COR-L47 (cell line): ENCODE results near the gene METAP2.

ENCODE experiments used
- DNase-seq: peaks from one replicate; lab custom pipeline; 2025; lab: John Stamatoyannopoulos, UW

The METAP2 gene

GRCh38 chr12:95513599-95513998, 39.6 kb downstream of the METAP2 start:
- no peak for DNase-seq

DNA sequence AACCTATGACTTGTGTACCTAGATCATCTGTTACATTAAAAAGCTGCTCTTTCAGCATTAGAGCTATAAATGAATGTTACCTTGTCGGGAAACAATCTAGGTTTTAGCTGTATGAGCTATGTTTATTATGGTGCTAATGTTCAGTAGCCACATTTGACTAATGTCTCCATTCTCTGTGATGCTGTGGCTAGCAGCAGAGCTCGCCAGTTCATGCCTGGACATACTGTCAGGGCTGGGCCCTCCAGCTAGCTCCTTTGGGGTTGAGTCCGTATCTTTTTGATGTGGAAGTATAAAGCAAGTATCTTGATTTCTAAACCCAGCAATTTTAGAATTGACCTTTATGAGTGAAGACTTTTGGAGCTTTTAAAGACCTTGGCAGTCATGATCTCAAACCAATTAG, 41.2 kb downstream of the METAP2 start:
- no peak for DNase-seq

GRCh38 chr12:95516757-95517156, 42.8 kb downstream of the METAP2 start:
- DNase-seq: no peak

DNA sequence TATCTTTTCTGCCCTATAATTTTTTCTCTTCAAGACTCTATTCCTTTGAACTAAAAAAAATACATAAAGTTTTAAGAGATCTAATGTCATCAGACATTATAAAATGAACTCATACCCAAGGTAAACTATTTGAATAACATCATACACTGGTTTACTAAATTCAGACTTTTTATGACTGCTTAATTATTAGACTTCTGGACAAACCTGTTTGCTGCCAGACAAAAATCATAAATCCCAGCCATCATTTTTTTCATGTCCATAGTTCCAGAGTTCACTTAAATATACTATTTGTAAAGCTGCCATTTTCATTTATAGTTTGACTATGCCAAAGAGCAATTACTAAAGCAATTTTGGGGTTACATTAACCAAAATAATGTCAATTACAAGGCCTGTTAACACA, 43.3 kb downstream of the METAP2 start:
- DNase-seq: no peak

DNA sequence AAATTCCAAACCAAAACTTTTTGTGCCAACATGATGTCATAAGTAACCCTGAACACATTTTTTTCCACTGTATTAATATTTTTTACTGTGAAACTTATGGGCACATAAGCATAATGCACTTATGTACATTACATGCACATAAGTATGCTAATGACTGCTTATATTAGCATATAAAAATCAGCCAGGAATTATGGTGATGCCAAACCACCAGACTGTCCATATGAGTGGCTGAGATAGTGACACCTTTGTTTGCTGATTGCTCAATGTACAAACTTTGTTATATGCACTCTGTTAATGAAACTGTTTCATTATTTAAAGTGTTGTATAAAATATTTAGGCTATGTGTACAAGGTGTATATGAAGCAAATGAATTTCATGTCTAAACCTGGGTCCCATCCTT, 45.0 kb downstream of the METAP2 start:
- DNase-seq: no peak

- no peak for DNase-seq
Observed at GRCh38 chr12:95520816-95521215, 46.9 kb downstream of the METAP2 start.

DNA sequence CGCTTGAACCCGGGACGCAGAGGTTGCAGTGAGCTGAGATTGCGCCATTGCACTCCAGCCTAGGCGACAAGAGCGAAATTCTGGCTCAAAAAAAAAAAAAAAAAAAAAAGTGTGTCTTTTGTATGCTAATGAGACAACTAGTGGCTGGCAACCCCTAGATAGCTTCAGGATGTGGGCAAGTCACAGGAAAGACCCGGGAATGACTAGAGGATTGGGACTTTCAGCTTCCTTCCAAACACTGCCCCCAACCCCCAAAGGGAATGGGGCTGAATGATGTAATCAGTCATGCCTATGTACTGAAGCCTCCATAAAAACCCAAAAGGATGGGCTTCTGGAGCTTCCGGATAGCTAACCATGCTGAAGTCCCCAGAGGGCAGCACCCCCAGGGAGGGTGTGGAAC, 48.7 kb downstream of the METAP2 start:
- DNase-seq: no peak

DNA sequence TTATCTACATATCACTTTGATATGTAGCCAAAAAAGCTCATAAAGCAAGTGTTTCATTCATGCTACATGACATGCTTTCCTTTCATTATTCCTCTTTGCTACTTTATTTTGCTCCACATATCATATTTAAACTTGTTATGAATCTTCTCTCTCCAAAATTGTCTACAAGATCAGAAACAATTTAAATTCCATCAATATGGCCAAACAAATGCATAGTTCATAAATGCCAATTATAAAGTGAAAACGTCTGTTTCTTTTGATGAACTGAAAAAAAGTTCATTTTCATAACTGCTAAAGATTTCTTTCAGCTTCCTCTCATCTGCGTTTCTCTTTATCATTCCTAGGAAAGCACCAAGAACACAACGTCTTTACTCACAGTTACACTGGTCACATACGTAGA, 54.5 kb downstream of the METAP2 start:
- no peak for DNase-seq

- DNase-seq: no peak
Observed at GRCh38 chr12:95529693-95530225, 55.8 kb downstream of the METAP2 start.

- no peak for DNase-seq
Observed at GRCh38 chr12:95532851-95533250, 58.9 kb downstream of the METAP2 start.

DNA sequence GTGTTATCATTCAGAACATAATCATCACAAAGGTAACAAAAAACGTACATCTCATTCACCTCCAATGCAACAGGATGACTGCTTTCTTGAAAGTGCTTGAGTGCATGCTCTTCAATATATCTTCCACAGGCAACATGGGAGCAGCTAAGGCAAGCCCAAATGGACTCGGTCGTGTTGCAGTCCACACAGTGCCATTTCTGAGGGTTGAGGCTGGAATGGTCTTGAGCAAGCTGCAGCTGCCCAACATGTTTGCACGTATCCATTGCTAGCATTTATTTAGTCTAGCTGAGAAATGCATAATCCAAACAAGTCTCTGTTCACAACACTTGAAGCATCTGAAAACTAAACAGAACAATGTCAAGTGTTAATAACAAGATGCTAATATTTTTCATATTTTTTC, 60.0 kb downstream of the METAP2 start:
- no peak for DNase-seq

GRCh38 chr12:95538006-95538405, 64.1 kb downstream of the METAP2 start:
- DNase-seq: no peak

- no peak for DNase-seq
Observed at GRCh38 chr12:95538656-95539055, 64.7 kb downstream of the METAP2 start.

GRCh38 chr12:95541436-95541835, 67.5 kb downstream of the METAP2 start:
- no peak for DNase-seq

DNA sequence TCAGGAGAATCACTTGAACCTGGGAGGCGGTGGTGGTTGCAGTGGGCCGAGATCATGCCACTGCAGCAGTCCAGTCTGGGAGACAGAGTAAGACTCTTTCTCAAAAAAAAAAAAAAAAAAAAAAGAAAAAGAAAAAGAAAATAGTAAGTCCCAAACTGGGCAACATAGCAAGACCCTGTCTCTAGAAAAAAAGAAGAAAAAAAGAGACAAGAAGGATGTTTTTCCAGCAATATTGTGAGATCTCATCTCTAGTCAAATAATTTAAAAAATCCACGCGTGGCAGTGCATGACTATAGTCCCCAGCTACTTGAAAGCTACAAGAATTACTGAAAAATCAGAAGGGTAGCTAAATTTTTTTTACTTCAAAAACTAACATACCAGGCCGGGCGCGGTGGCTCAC, 69.4 kb downstream of the METAP2 start:
- DNase-seq: no peak

DNA sequence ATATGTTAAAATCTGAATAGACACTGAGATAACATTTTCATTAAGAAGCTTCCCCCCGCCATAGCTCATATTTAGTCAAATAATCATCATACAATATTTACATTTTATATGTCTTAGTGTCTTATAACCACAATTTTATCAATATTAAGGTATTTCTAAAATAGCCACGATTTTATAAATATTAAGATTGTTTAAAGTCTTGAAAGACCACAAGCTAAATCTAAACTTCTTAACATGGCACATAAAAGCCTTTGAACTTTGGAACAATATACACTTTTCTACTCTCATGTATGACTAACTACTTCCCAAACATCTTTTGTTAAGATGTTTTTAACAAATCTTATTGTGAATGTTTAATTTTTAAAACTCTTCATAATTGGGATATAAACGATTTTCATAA, 70.8 kb downstream of the METAP2 start:
- no peak for DNase-seq

DNA sequence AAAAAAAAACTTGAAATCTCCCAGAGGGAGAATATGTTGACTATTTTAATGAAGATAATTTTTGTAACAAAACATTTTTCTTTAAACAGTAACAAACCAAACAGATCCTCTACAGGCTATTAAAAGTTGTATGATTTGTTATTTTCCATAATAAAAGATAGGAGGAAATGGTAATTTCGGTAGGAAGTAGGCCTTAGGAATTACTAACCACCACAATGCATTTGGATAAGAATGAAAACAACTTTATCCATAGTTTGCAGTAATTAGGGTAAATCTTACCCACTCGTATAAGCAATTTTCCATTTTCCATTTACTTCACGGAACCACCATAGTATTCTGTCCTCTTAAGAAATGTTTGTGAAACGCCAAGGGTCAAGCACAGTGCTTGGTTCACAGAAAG, 71.4 kb downstream of the METAP2 start:
- no peak for DNase-seq

GRCh38 chr12:95545731-95546490, 72.0 kb downstream of the METAP2 start:
- DNase-seq: peak; percentile 82

- no peak for DNase-seq
Observed at GRCh38 chr12:95546491-95546813, 72.5 kb downstream of the METAP2 start.

DNA sequence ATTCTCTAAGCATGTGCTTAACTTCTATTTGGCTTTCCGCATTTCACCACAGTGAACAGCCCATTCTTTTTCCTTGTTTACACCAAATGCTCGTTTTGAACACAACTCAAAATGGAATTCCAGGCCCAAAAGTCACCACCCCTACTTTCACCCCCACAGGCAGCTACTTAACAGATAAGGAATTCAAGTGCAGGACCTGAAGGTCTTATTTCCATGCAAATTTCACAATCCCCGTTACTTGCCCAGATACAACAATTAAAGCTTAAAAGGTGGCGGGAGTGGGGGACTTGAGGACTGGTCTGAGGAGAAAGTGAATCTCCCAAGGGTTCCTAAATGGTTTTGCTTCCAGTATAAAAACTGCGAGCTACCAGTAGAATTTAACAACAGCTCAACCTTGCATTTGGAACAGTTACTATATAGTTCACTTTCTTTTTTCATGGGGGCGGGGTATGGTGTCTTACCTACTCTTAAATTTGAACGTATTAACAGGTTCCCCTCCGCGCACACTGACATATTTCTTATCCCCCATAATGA, 73.6 kb downstream of the METAP2 start:
- DNase-seq: no peak

DNA sequence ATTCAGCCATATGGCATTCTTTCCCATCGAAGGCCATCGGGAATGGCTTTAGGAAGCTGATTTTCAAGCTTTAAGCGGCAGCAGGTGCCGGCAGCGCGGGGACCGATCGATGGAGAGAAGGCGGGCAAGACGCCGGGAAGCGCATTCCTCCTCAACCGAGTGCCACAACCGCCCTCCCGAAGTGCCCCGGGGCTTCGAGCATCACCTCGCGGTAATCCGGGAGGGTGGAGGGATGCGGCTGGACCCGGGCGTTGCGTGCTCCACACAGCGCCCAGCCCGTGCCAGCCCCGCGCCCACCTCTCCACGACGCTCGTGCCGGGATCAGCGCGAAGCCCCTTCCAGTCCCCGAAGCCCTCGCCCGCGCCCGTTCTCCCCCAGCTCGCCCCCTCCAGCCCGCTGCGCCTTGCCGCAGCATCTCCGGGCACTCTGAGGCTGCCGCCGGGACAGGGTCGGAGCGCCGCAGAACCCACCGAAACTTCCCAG, 74.1 kb downstream of the METAP2 start:
- DNase-seq: no peak

GRCh38 chr12:95548539-95549391, 74.8 kb downstream of the METAP2 start:
- peak; percentile 30 for DNase-seq
